DLD1 (cell line): ENCODE measurements around the gene COL4A1.

Source experiments
- in situ Hi-C: cut with HindIII; loops from 2 replicates; pipeline ENCODE4 v1.10.0; 2017; ENCODE audit warnings: low sequenced_read_pairs

The COL4A1 gene

DNA sequence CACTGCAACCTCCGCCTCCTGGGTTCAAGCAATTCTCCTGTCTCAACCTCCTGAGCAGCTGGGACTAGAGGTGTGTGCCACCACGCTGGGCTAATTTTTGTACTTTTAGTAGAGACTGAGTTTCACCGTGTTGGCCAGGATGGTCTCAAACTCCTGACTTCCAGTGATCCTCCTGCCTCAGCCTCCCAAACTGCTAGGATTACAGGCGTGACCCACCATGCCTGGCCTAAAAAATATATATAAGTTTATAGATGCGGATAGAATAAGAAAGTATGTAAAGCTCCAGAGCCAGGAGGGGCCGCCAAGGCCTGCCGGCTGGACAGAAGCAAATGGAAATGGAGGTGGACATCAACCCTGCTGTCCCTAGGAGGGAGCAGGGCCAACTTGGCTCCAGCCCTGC, 66.0 kb downstream of the COL4A1 start:
- in situ Hi-C loops, result loop anchor here (25.0 kb wide), 2 partner anchors 171 to 296 kb away; no protein-coding TSS in a partner anchor

DNA sequence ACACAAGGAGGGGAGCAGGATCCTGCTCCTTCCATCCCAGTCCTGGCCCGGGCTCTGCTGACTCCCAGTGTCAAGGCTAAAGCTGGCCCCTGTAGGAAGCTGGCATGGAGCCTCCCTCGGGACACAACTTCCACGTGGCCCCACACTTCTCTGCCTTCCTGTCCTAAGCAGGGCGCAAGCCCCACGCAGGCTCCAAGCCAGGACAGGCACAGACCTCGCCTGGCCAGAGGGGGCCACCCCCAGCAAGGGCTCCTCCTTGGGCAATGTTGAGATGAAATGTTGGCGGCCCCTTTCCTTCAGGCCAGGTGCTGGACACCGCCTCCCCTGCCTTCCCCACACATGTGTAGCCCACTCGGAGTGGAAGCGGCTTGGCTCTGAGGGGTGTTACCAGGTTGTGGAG, 66.6 kb downstream of the COL4A1 start:
- in situ Hi-C loops, result loop anchor here (25.0 kb wide), 2 partner anchors 172 to 297 kb away; no protein-coding TSS in a partner anchor

DNA sequence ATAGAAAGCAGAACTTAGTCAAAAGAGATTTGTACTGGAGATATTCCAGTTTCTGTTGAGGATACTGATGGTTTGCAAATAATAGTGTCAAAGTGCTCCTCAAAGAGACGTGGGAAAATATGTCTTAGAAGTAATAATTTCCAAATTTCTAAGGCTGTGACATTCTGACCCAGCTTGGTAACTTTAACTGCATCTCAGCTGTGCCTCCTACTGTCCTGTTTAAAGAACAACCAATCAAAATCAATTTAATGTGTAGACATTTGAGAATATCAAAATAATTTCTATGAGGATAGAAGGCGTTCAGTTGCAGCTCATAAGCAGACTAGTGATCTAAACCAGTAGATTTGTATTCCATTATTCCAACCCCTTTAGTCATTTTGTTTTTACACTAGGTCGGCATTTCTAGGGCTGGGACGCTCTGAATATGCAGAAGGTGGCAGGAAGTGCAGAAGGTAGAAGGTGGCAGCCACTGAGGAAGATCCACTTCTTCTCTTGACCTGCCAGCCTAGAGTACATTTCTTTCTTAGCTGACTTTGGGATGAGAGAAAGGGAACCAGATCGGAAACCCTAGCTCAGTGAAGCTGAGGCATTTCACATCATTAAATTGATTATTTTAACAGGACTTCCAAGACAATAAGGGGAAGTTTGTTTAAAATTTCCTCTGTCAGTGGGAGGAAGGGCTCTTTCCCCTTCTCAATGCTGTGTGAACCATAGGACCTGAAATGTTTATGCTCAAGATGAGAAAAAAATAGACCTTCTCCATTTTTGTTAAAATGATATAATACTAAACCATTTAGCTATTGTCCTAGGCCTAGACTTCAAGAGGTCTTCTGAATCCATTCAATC, 67.5 kb downstream of the COL4A1 start:
- in situ Hi-C loops, result loop anchor here (25.0 kb wide), 2 partner anchors 173 to 298 kb away; no protein-coding TSS in a partner anchor

DNA sequence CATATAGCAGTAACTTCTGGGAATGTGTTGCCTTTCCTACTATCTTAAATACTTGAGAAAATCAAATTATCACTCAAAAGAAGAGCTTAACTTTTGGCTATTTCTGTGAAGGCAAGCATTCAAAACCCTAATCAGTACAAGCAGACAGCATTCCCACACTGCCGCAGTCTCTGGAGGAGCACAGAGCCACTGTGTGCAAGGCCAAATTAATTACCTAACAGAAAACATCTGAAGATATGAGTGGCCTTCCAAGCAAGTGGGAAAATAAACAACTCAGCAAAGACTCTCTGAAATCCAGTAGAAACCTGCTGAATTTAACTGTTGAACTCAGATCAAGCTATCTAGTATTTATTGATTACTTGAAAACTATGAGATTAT, 68.2 kb downstream of the COL4A1 start:
- in situ Hi-C loops, result loop anchor here (25.0 kb wide), 2 partner anchors 173 to 298 kb away; no protein-coding TSS in a partner anchor

GRCh38 chr13:110237875-110238817, 68.8 kb downstream of the COL4A1 start:
- in situ Hi-C loops, result loop anchor here (25.0 kb wide), 2 partner anchors 174 to 299 kb away; no protein-coding TSS in a partner anchor

- in situ Hi-C loops, result loop anchor here (25.0 kb wide), 2 partner anchors 175 to 300 kb away; no protein-coding TSS in a partner anchor
Observed at GRCh38 chr13:110236831-110237261, 70.1 kb downstream of the COL4A1 start.

- in situ Hi-C loops, result loop anchor here (25.0 kb wide), 2 partner anchors 176 to 301 kb away; no protein-coding TSS in a partner anchor
Observed at GRCh38 chr13:110236431-110236830, 70.5 kb downstream of the COL4A1 start.

DNA sequence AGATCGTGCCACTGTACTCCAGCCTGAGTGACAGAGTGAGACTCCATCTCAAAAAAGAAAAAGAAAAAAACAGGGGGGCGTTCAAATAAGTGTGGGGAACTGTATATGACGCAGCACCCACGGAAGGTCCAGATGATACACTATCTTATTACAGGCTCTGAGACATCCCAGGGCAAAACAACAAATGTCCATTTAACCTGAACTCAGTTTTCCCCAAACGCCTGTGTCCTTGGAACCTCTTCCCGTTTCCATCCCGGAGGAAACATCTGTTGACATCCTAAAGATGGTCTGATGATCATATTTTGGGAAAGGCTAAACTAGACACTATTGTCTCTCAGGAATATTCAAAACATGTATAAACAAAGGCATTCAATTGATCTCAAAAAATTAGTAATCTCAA, 72.4 kb downstream of the COL4A1 start:
- in situ Hi-C loops, result loop anchor here (25.0 kb wide), 2 partner anchors 178 to 303 kb away; no protein-coding TSS in a partner anchor

DNA sequence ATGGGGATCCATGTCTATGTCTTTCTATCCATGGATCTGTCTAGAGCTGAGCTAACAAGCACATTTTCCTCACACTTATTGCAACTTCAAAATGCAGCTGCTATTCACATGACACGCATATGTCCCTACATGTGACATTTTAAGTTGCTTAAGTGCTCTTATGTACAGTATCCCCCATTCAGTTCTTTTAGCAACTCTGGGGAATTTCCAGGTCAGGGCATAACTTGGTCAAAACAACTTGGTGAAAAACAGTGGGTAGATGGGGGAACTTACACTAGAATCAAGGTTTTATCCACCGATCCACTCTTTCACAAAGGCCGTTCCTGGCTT, 73.0 kb downstream of the COL4A1 start:
- in situ Hi-C loops, result loop anchor here (25.0 kb wide), 2 partner anchors 178 to 303 kb away; no protein-coding TSS in a partner anchor

GRCh38 chr13:110233181-110233950, 73.6 kb downstream of the COL4A1 start:
- in situ Hi-C loops, result loop anchor here (25.0 kb wide), 2 partner anchors 179 to 304 kb away; no protein-coding TSS in a partner anchor

GRCh38 chr13:110232756-110233155, 74.2 kb downstream of the COL4A1 start:
- in situ Hi-C loops, result loop anchor here (25.0 kb wide), 2 partner anchors 180 to 305 kb away; no protein-coding TSS in a partner anchor

DNA sequence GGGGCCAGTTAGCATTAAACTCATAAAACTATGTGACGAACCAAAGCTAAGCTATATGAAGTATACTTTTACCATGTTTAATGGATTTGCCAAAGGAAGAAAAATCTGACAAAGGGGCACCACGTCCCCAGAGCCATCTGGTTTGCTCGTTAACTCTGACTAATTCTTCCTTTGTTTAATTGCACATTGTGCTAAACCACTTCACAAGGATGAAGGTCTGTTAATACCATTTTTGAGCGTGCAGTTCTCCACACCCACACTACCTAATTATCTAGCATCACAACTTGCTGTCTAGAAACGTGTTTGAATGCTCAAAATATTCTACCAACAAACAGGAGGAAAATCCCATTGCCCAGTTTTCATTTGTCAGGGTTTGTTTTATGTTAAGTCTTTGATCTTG, 74.8 kb downstream of the COL4A1 start:
- in situ Hi-C loops, result loop anchor here (25.0 kb wide), 2 partner anchors 180 to 305 kb away; no protein-coding TSS in a partner anchor

DNA sequence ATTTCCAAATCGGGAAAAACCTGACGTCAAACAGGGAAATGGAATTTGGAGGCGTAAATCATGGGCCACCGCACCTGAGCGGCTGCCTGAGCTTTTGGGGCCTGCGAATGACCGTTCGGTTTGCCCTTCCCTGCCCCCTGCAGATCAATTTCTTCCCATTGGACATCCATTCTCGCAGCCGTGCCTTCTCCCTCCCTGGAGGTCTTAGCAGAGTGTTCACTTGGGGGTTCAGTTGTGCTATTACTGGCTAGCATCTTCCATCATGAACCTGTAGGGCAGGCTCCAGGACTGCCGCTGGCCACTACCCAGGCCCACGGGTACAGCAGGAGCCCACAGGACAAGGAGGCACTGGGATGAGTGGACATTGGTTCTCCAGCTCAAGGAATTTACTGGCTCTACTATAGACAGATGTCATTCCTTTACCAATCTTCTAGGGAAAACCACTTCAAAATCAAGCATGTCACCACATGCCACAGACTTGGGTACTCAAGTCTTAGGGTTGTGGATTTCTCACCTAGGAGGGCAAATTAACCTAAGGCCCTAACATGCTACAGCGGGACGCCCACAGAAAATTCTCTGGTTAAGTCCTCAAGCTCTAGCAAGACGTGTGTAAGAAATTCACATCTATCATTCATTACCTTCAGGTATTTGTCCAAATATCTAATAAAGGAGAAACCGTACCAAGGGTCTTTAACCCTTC, 75.5 kb downstream of the COL4A1 start:
- in situ Hi-C loops, result loop anchor here (25.0 kb wide), 2 partner anchors 181 to 306 kb away; no protein-coding TSS in a partner anchor

GRCh38 chr13:110230661-110231347, 76.2 kb downstream of the COL4A1 start:
- in situ Hi-C loops, result loop anchor here (25.0 kb wide), 2 partner anchors 181 to 306 kb away; no protein-coding TSS in a partner anchor

DNA sequence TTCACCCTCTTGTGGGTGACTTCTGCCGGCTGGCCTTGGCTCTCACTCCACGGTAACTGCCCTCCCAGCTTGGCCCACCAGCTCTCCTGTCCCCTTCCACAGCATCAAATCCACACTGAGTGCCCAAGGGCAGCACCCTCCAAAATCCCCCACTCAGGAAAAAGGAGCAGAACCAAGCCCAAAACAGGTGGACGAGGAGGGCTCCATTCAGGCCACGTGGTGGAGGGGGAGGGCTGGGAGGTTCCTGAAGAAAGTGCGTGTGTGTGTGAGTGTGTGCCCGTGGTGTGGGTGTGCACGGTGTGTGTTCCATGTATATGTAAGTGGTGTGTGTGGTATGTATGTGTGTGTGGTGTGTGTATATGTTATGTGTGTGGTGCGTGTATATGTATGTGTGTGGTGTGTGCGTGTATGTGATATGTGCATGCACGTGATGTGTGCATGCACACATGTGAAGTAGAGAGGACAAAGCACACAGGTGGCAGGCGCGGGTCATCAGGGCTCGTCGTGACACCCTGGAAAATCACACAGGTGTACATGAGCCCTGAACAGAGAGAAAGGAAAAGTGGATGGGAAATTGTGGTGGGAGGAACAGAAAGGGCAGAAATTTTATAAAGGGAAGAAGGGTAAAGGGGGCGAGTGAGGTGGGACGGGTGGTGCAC, 76.9 kb downstream of the COL4A1 start:
- in situ Hi-C loops, result loop anchor here (25.0 kb wide), 2 partner anchors 182 to 307 kb away; no protein-coding TSS in a partner anchor

DNA sequence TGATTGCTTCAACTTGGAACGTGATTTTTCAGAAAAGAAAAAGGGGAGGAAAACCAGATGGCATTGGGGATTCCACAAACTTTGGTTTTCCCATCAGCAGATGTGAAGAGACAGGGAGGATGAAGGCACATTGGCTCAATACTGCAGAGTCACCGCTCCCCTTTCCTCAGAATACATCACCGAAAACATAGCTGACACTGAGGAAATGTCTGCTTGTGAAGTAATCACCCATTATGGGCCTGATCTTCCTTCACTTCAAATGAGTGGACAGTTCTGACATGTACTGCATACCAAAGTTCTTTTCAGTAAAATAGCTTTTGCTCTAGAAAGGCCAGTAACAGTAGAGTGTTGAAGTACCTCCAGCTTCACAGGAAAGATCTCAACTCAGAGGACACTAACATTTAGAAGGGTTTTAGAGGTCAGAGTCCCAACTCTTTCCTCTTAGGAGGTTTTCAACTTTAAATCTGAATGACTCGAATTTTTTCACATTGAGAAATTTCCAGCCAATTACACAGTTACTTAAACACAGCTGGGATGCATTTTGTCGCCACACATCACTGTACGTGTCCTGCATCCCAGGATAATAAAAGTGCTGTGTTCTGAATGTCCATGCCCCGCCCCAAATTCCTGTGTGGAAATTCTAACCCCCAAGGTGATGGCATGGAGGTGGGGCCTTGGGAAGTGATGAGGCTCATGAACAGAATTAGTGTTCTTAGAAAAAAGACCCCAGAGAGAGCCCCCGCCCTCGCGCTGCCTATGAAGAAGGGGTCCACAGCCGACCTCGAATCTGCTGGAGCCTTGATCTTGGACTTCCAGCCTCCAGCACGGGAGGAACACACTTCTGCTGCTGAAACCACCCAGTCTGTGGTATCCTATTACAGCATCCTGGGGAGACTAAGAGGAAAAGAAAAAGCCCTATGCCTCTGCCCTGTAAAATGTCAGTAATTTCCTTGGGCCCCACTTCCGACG, 77.7 kb downstream of the COL4A1 start:
- in situ Hi-C loops, result loop anchor here (25.0 kb wide), 2 partner anchors 183 to 308 kb away; no protein-coding TSS in a partner anchor
